ENCODE measurements around the gene DNM3.

DNA sequence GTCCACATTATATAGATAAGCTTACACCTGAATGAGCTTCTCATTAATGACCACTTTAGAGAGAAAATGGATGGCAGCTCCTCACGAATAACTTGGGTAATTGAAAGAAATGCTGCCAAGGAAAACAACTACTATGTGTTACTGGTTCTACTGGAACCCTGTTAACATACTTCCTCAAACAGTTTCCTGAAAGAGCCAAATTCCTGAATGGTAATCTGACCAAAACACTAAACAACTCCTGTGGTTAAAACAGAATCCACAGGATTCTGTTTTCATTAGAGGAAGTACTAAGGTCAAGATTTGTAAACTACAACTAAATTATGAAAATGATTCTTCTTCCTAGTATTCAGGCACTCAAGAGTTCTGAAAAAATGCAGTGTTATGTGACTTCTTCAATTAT lies 107.2 kb downstream of the DNM3 start:
- TF ChIP-seq, protein P1, sequence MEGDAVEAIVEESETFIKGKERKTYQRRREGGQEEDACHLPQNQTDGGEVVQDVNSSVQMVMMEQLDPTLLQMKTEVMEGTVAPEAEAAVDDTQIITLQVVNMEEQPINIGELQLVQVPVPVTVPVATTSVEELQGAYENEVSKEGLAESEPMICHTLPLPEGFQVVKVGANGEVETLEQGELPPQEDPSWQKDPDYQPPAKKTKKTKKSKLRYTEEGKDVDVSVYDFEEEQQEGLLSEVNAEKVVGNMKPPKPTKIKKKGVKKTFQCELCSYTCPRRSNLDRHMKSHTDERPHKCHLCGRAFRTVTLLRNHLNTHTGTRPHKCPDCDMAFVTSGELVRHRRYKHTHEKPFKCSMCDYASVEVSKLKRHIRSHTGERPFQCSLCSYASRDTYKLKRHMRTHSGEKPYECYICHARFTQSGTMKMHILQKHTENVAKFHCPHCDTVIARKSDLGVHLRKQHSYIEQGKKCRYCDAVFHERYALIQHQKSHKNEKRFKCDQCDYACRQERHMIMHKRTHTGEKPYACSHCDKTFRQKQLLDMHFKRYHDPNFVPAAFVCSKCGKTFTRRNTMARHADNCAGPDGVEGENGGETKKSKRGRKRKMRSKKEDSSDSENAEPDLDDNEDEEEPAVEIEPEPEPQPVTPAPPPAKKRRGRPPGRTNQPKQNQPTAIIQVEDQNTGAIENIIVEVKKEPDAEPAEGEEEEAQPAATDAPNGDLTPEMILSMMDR (optimal IDR thresholded peaks at IDR 0.05 in 1 of 3, IDR thresholded peaks at IDR 0.05 in 1 of 3, conservative IDR thresholded peaks at IDR 0.05 in 1 of 3; ENCODE audit: extremely low read depth in 1 of 3, insufficient read depth in 2 of 3, low read length in 3 of 3): no peak
- no peak for TF ChIP-seq EZH2 (IDR thresholded peaks at IDR 0.05; ENCODE audit: low read length)
